Endothelial cell of umbilical vein (primary cell): Measurements from ENCODE around the gene SF3B1.
"Not testable (repeated sequence)": the region's sequence is repeated elsewhere in the genome, so short reads cannot be mapped to it uniquely, and the experiment has no call there.

Source experiments
- CTCF ChIP-seq, 2 donors: IDR thresholded peaks; 1 replicate in 1 of 2; 2 replicates in 1 of 2; pipeline ENCODE4 v1.5.1; 2011; ENCODE audit warnings: low read length in 2 of 2, mild to moderate bottlenecking in 2 of 2, moderate library complexity in 2 of 2, control low read depth in 1 of 2, inconsistent platforms in 1 of 2, low read depth in 1 of 2; ENCODE audit not compliant: insufficient read depth in 1 of 2; ENCODE audit errors: extremely low read depth in 1 of 2
- EZH2 ChIP-seq: IDR thresholded peaks from 2 replicates; pipeline ENCODE4 v1.6.1; 2012; ENCODE audit warnings: borderline replicate concordance, low read depth, mild to moderate bottlenecking, moderate library complexity, low read length, inconsistent platforms; ENCODE audit not compliant: severe bottlenecking
- MAX ChIP-seq: IDR thresholded peaks from 2 replicates; pipeline ENCODE4 v1.6.1; 2011; ENCODE audit not compliant: insufficient read depth, insufficient read length
- POLR2A ChIP-seq: IDR thresholded peaks from 2 replicates; pipeline ENCODE4 v1.6.1; 2012; ENCODE audit warnings: low read depth, mild to moderate bottlenecking, control low read depth, low read length

DNA sequence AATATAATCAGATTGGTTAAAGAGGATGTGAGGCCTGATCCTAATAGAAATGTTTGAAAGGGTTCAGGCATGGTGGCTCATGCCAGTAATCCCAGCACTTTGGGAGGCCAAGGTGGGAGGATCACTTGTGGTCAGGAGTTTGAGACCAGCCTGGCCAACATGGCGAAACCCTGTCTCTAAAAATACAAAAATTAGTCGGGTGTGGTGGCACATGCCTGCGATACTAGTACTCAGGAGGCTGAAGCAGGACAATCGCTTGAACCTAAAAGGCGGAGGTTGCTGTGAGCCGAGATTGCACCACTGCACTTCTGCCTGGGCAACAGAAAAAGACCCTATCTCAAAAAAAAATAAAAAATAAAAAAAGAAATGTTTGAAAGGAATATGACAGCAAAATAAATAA, 2.3 kb downstream of the SF3B1 start:
- not testable (repeated sequence) for TF ChIP-seq MAX; EZH2; CTCF (IDR thresholded peaks at IDR 0.05; ENCODE audit: extremely low read depth in 1 of 2, insufficient read depth in 1 of 2, low read depth in 1 of 2, low read length in 2 of 2); POLR2A
